ENCODE measurements around the gene ZFP62. TPM values are rescaled to one million over a fixed set of nuclear protein-coding genes. Genes with fewer than 3 reads are reported as not detected.

ZFP62 gene
- total and polyA plus RNA-seq, 4 experiments from 2014 or later: 11.4 to 71.7 (median 46.1) TPM

DNA sequence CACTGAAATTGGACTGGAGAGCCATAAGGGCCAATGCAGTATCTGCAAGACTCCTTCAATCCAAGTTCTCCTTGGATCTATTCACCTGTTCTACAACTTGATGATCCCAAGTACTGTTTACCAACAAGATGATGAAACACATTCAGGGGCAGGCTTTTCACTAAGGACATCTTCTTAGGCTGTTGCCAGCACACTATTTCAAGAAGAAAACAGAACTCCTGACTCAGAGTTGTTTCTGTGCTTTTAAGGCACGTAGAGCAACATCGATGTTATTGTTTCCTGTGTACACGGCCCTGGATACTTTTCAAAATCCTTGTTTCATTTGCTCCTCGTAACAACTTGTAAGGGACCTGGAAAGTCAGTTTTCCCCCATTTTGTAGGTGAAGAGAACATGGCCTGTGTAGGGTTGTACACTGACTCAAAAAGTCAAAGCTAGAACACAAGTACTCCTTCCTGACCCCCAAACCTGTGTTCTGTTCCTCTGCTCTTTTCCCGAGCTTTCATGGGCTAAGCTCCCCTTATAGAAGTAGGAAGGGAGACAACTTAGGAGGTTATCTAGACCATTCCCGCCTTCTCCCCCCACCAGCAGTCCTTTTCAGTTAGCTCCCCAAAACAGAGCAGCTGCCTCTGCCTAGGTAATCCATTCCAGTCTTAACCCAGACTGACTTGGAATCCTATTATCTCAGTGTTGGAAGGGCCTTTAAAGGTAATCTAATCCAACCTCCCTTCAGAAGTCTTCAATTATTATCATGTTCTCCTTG, 53.2 kb downstream of the ZFP62 start:
- intact Hi-C loops (cut with micrococcal nuclease): loop anchor here (10.0 kb wide), 1 partner anchor 377 kb away; no protein-coding TSS in a partner anchor
- no peak for DNase-seq

DNA sequence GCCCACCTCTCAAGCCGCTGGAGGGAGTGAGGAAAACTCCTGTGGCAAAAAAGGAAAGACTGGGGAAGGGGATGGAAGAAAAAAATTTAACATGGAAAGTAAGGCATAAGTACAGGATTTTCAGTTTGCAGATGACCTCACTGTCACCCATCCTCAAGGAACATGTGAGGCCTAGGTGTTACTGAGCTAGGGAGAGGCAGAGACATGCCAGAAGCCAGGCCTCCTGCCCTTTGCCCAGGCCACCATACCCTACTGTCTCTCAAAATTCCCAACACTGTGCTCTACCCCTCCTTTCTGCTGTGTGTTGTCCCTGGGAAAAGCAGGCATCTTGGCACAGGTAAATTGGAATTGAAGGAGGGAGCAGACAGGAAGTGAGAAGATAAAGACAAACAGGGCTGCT, 54.0 kb downstream of the ZFP62 start:
- intact Hi-C loops (cut with micrococcal nuclease): loop anchor here (10.0 kb wide), 1 partner anchor 378 kb away; no protein-coding TSS in a partner anchor
- peak overlapping the region; percentile 37 to 95 for H3K4me3 ChIP-seq (ENCODE audit: low read length in 2 of 2)
- CTCF ChIA-PET (ENCODE audit: partially characterized antibody): interaction anchor here (15.0 kb wide), 1 partner anchor 25 kb away, joined by 109 read pairs; no protein-coding TSS in a partner anchor

More for the DNA sequence above, 53.2 kb downstream of the ZFP62 start:
- Histone ChIP-seq H3K27me3 (ENCODE audit: insufficient read depth, low read length) (no peaks in the 10 kb centered on the region), H3K27ac (ENCODE audit: low read depth, low read length) (peak overlapping the region; percentile 93), H3K9me3 (ENCODE audit: control insufficient read depth in 1 of 2, low read length in 2 of 2) (no peaks in the 10 kb centered on the region), H3K4me1 (ENCODE audit: insufficient read depth, low read length) (peaks cover 67% of the 10 kb centered on the region), H3K36me3 (ENCODE audit: insufficient read depth, low read length) (no peaks in the 10 kb centered on the region), H3K4me3 (ENCODE audit: low read length in 2 of 2) (peak overlapping the region; percentile 37 to 95)
- POLR2A ChIA-PET (ENCODE audit: partially characterized antibody): interaction anchor here (0.8 to 11.9 kb wide), 9 partner anchors 9 to 1184 kb away, joined by 3 to 271 read pairs (median 5); partner anchors contain the start of genes HNRNPH1, MGAT1, TRIM52 and ZFP62
- peaks cover 5 to 16% of the 10 kb centered on the region in 2 donors for H3K36me3 Mint-ChIP-seq
- no peaks in the 10 kb centered on the region for H3K27me3 Mint-ChIP-seq
- H3K4me3 Mint-ChIP-seq: peak overlapping the region; percentile 83 to 99 (median 90)
- H3K4me1 Mint-ChIP-seq: peaks cover 50 to 89% (median 66%) of the 10 kb centered on the region in 4 donors
- CTCF ChIA-PET (ENCODE audit: partially characterized antibody): interaction anchor here (1.6 to 15.0 kb wide), 2 partner anchors 19 to 24 kb away, joined by 3 to 109 read pairs; no protein-coding TSS in a partner anchor
- peak overlapping the region; percentile 92 to 100 (median 97) for H3K27ac Mint-ChIP-seq
- H3K9me3 Mint-ChIP-seq: peaks cover 0 to 2% (median 0%) of the 10 kb centered on the region in 8 donors

DNA sequence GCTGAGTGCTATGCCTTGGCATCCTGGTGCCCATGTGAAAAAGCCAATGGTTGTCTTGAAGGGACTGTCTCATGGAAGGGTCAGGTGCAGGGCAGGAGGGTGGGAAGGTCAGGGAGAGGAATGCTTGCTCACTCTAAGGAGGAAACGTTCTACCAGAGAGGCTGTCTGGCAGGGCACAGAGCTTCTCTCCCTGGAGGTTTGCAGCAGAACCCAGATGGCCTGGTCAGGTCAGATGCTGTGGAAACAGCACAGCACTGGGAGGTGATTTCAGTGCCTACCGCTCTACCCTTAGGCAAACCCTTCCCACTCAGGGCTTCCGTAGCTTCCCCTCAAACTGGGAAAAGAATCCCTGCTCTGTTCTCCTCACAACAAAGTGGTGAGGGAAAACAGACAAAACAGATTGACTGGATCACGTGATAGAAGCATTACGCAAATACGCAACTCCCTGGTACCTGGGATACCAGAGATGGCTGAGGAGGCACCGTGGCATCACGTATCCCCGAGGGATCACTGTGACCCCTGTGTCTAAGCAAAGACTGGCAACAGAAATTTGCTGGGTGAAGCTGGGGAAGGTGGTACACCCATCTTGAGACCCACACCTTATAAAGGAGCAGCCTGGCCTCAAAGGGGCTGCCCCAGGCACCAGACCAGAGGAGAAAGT, 54.6 kb downstream of the ZFP62 start:
- Mint-ChIP-seq H3K4me3 (peak overlapping the region; percentile 83 to 99 (median 90)), H3K4me1 (peaks cover 49 to 90% (median 63%) of the 10 kb centered on the region in 4 donors), H3K36me3 (peaks cover 5 to 24% of the 10 kb centered on the region in 2 donors), H3K27me3 (no peaks in the 10 kb centered on the region), H3K9me3 (peaks cover 0 to 2% (median 0%) of the 10 kb centered on the region in 8 donors), H3K27ac (peak overlapping the region; percentile 92 to 100 (median 97))
- ChIA-PET POLR2A (ENCODE audit: partially characterized antibody) (interaction anchor here (0.9 to 8.4 kb wide), 4 partner anchors 15 to 54 kb away, joined by 3 to 271 read pairs (median 4); no protein-coding TSS in a partner anchor), CTCF (ENCODE audit: partially characterized antibody) (interaction anchor here (15.0 kb wide), 1 partner anchor 26 kb away, joined by 109 read pairs; no protein-coding TSS in a partner anchor)
- peak overlapping the region; percentile 93 for H3K27ac ChIP-seq (ENCODE audit: low read depth, low read length)
- intact Hi-C loops (cut with micrococcal nuclease): loop anchor here (10.0 kb wide), 1 partner anchor 378 kb away; no protein-coding TSS in a partner anchor
- DNase-seq: no peak
- H3K4me1 ChIP-seq (ENCODE audit: insufficient read depth, low read length): peaks cover 63% of the 10 kb centered on the region
- H3K4me3 ChIP-seq (ENCODE audit: low read length in 2 of 2): peak overlapping the region; percentile 37 to 95
- no peaks in the 10 kb centered on the region for H3K9me3 ChIP-seq (ENCODE audit: control insufficient read depth in 1 of 2, low read length in 2 of 2)
- no peaks in the 10 kb centered on the region for H3K27me3 ChIP-seq (ENCODE audit: insufficient read depth, low read length)
- no peaks in the 10 kb centered on the region for H3K36me3 ChIP-seq (ENCODE audit: insufficient read depth, low read length)

More for the DNA sequence above, 54.0 kb downstream of the ZFP62 start:
- peaks cover 0 to 2% (median 0%) of the 10 kb centered on the region in 8 donors for H3K9me3 Mint-ChIP-seq
- H3K27me3 Mint-ChIP-seq: no peaks in the 10 kb centered on the region
- Histone ChIP-seq H3K27me3 (ENCODE audit: insufficient read depth, low read length) (no peaks in the 10 kb centered on the region), H3K36me3 (ENCODE audit: insufficient read depth, low read length) (no peaks in the 10 kb centered on the region), H3K9me3 (ENCODE audit: control insufficient read depth in 1 of 2, low read length in 2 of 2) (no peaks in the 10 kb centered on the region), H3K4me1 (ENCODE audit: insufficient read depth, low read length) (peaks cover 64% of the 10 kb centered on the region), H3K27ac (ENCODE audit: low read depth, low read length) (peak overlapping the region; percentile 93)
- peak overlapping the region; percentile 92 to 100 (median 97) for H3K27ac Mint-ChIP-seq
- no peak for DNase-seq
- peaks cover 48 to 90% (median 63%) of the 10 kb centered on the region in 4 donors for H3K4me1 Mint-ChIP-seq
- POLR2A ChIA-PET (ENCODE audit: partially characterized antibody): interaction anchor here (1.8 to 11.9 kb wide), 4 partner anchors 8 to 454 kb away, joined by 5 to 271 read pairs (median 86); partner anchors contain the start of genes MGAT1 and TRIM52
- peaks cover 5 to 18% of the 10 kb centered on the region in 2 donors for H3K36me3 Mint-ChIP-seq
- peak overlapping the region; percentile 83 to 99 (median 90) for H3K4me3 Mint-ChIP-seq

DNA sequence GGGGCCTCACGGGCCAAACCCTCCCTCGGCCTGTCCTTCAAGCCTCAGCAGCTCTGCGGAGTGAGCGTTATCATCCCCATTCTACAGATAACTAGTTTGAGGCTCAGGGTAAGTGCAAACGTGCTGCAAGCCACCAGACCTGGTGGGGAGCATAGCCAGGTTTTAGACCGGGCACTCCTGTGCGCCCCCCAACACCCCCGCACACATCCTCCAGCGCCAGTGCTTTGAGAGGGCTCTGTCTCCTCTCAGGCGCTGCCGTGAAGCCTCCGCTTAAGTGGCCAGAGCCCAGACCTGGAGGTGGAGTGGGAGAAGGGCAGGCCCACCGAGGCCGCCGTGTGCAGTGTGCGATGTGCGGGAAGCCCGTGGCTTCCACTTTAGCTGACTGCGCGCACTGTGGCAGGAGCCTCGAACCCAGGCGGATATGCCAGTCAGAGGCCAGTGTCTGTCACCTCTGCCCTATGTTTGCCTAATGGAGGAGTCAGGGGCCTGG, 56.9 kb downstream of the ZFP62 start:
- Mint-ChIP-seq H3K27me3 (no peaks in the 10 kb centered on the region), H3K27ac (peak overlapping the region; percentile 92 to 98 (median 95)), H3K36me3 (peaks cover 16 to 39% of the 10 kb centered on the region in 2 donors), H3K4me1 (peaks cover 64 to 93% (median 76%) of the 10 kb centered on the region in 4 donors), H3K9me3 (no peaks in the 10 kb centered on the region), H3K4me3 (peak overlapping the region; percentile 84 to 99 (median 94))
- CTCF ChIA-PET (ENCODE audit: partially characterized antibody): interaction anchor here (1.1 to 15.0 kb wide), 7 partner anchors 9 to 62 kb away, joined by 3 to 109 read pairs (median 6); partner anchors contain the start of gene ZFP62
- H3K27ac ChIP-seq (ENCODE audit: low read depth, low read length): peak overlapping the region; percentile 87
- DNase-seq: no peak
- no peaks in the 10 kb centered on the region for H3K27me3 ChIP-seq (ENCODE audit: insufficient read depth, low read length)
- H3K9me3 ChIP-seq (ENCODE audit: control insufficient read depth in 1 of 2, low read length in 2 of 2): no peaks in the 10 kb centered on the region
- peaks cover 80% of the 10 kb centered on the region for H3K4me1 ChIP-seq (ENCODE audit: insufficient read depth, low read length)
- POLR2A ChIA-PET (ENCODE audit: partially characterized antibody): interaction anchor here (1.0 to 10.8 kb wide), 17 partner anchors 9 to 457 kb away, joined by 3 to 236 read pairs (median 8); partner anchors contain the start of genes TRIM41, TRIM52 and ZFP62
- peaks cover 9% of the 10 kb centered on the region for H3K36me3 ChIP-seq (ENCODE audit: insufficient read depth, low read length)
- H3K4me3 ChIP-seq (ENCODE audit: low read length in 2 of 2): peak overlapping the region; percentile 33 to 84
- intact Hi-C loops (cut with micrococcal nuclease): loop anchor here (5.0 to 10.0 kb wide), 2 partner anchors 353 to 381 kb away; no protein-coding TSS in a partner anchor

DNA sequence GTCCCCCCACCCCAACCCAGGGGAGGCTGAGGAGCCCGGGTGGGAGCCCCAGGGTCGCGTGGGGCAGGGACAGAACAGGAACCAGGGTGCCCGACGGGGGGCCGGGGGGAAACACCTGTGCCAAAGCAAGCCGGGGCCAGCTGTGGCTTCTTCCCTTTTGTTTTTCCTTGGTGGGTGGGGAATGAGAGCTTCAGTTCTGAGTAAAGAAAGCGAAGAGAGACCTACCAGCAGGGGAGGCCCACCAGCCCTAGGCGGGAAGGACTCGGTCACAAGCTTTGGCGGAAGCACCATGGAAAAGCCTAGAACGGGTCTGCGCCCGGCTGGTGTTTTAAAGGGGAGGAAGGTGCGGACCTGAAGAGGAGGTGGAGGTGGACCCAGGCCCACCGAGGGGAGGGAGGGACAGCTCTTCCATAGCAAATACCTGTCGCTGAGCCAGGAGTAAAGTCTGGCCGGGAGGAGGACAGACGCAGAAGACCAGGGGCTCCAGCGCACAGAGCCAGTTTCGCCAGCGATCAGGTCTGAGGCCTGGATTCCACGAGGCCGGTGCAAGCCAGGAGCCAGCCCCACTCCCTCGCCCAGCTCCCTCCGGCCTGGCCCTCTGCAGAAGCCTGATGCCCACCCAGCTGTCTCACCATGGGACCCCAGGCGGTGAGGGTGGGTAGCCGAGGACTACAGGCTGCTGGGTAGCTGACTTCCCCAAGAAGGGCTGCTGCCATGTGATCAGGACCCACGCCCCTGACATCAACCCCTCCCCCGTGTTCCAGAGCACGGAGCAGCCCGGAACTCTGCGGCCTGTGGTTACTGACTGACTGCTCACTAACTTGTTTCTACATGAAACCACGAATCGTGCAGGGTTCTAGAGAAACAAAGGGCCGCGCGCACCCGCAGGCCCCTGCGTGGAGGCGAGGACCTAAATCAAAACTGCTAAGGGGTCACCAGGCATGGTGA, 57.6 kb downstream of the ZFP62 start:
- DNase-seq: peak; percentile 86 to 93 (median 86)
- H3K27me3 ChIP-seq (ENCODE audit: insufficient read depth, low read length): no peaks in the 10 kb centered on the region
- Mint-ChIP-seq H3K4me1 (peaks cover 66 to 93% (median 77%) of the 10 kb centered on the region in 4 donors), H3K27me3 (no peaks in the 10 kb centered on the region), H3K4me3 (peak overlapping the region; percentile 84 to 99 (median 94)), H3K36me3 (peaks cover 23 to 46% of the 10 kb centered on the region in 2 donors), H3K27ac (peak overlapping the region; percentile 92 to 98 (median 95)), H3K9me3 (no peaks in the 10 kb centered on the region)
- POLR2A ChIA-PET (ENCODE audit: partially characterized antibody): interaction anchor here (0.6 to 10.8 kb wide), 23 partner anchors 9 to 457 kb away, joined by 3 to 236 read pairs (median 7); partner anchors contain the start of genes TRIM41, TRIM52 and ZFP62
- H3K36me3 ChIP-seq (ENCODE audit: insufficient read depth, low read length): peaks cover 9% of the 10 kb centered on the region
- CTCF ChIA-PET (ENCODE audit: partially characterized antibody): interaction anchor here (0.7 to 15.0 kb wide), 8 partner anchors 10 to 63 kb away, joined by 3 to 109 read pairs (median 6); partner anchors contain the start of gene ZFP62
- peak overlapping the region; percentile 87 for H3K27ac ChIP-seq (ENCODE audit: low read depth, low read length)
- no peaks in the 10 kb centered on the region for H3K9me3 ChIP-seq (ENCODE audit: control insufficient read depth in 1 of 2, low read length in 2 of 2)
- peak overlapping the region; percentile 33 to 84 for H3K4me3 ChIP-seq (ENCODE audit: low read length in 2 of 2)
- H3K4me1 ChIP-seq (ENCODE audit: insufficient read depth, low read length): peaks cover 82% of the 10 kb centered on the region
- intact Hi-C loops (cut with micrococcal nuclease): loop anchor here (1.0 to 10.0 kb wide), 5 partner anchors 58 to 419 kb away; partner anchors contain the start of genes CNOT6, TRIM41 and ZFP62
